ENCODE data around the gene ZCRB1. TPM values are rescaled to one million over a fixed set of nuclear protein-coding genes. Genes with fewer than 3 reads are reported as not detected.

ZCRB1 gene
- total RNA-seq, 1 experiment from 2014 or later: 62.2 TPM

- POLR2A ChIA-PET: interaction anchor here (0.8 kb wide), 1 partner anchor 907 kb away, joined by 3 read pairs; no protein-coding TSS in a partner anchor
- peaks cover 20% of the 10 kb centered on the region for H3K27me3 Mint-ChIP-seq (ENCODE audit: insufficient read depth, unreplicated experiment)
- no peaks in the 10 kb centered on the region for H3K4me1 Mint-ChIP-seq (ENCODE audit: insufficient read depth, unreplicated experiment)
- no peak for DNase-seq (ENCODE audit: unreplicated experiment)
- no peaks in the 10 kb centered on the region for H3K36me3 Mint-ChIP-seq (ENCODE audit: insufficient read depth, unreplicated experiment)
- no peaks in the 10 kb centered on the region for H3K9me3 Mint-ChIP-seq (ENCODE audit: unreplicated experiment)
- no peak overlapping the region for H3K27ac Mint-ChIP-seq (ENCODE audit: low read depth, unreplicated experiment)
- CTCF ChIA-PET: interaction anchor here (0.6 to 1.4 kb wide), 2 partner anchors 9 to 189 kb away, joined by 3 to 4 read pairs; no protein-coding TSS in a partner anchor
- no peak overlapping the region for H3K4me3 Mint-ChIP-seq (ENCODE audit: unreplicated experiment)
- no peak for TF ChIP-seq CTCF (IDR thresholded peaks at IDR 0.05; ENCODE audit: unreplicated experiment)
- BruUV-seq (replicated peaks): no TSS peak
- intact Hi-C loops (cut with micrococcal nuclease): no loop called here
Observed at GRCh38 chr12:42281844-42282243, 44.0 kb downstream of the ZCRB1 start.

- CTCF ChIA-PET: interaction anchor here (1.4 kb wide), 1 partner anchor 8 kb away, joined by 4 read pairs; no protein-coding TSS in a partner anchor
- no peak for TF ChIP-seq CTCF (IDR thresholded peaks at IDR 0.05; ENCODE audit: unreplicated experiment)
- Mint-ChIP-seq H3K27ac (ENCODE audit: low read depth, unreplicated experiment) (no peak overlapping the region), H3K4me3 (ENCODE audit: unreplicated experiment) (no peak overlapping the region), H3K4me1 (ENCODE audit: insufficient read depth, unreplicated experiment) (no peaks in the 10 kb centered on the region), H3K9me3 (ENCODE audit: unreplicated experiment) (no peaks in the 10 kb centered on the region), H3K27me3 (ENCODE audit: insufficient read depth, unreplicated experiment) (peaks cover 24% of the 10 kb centered on the region), H3K36me3 (ENCODE audit: insufficient read depth, unreplicated experiment) (no peaks in the 10 kb centered on the region)
- POLR2A ChIA-PET: no interaction called here
- intact Hi-C loops (cut with micrococcal nuclease): no loop called here
- no peak for DNase-seq (ENCODE audit: unreplicated experiment)
- no TSS peak for BruUV-seq (replicated peaks)
Observed at GRCh38 chr12:42281278-42281677, 44.6 kb downstream of the ZCRB1 start.

GRCh38 chr12:42278128-42278510 lies 47.8 kb downstream of the ZCRB1 start:
- TF ChIP-seq CTCF (IDR thresholded peaks at IDR 0.05; ENCODE audit: unreplicated experiment): no peak
- ChIA-PET POLR2A (no interaction called here), CTCF (no interaction called here)
- Mint-ChIP-seq H3K27ac (ENCODE audit: low read depth, unreplicated experiment) (no peak overlapping the region), H3K36me3 (ENCODE audit: insufficient read depth, unreplicated experiment) (no peaks in the 10 kb centered on the region), H3K4me3 (ENCODE audit: unreplicated experiment) (no peak overlapping the region), H3K9me3 (ENCODE audit: unreplicated experiment) (no peaks in the 10 kb centered on the region), H3K4me1 (ENCODE audit: insufficient read depth, unreplicated experiment) (no peaks in the 10 kb centered on the region), H3K27me3 (ENCODE audit: insufficient read depth, unreplicated experiment) (peaks cover 24% of the 10 kb centered on the region)
- no peak for DNase-seq (ENCODE audit: unreplicated experiment)
- intact Hi-C loops (cut with micrococcal nuclease): no loop called here
- BruUV-seq (replicated peaks): no TSS peak

GRCh38 chr12:42277396-42278127 lies 48.3 kb downstream of the ZCRB1 start:
- Mint-ChIP-seq H3K4me3 (ENCODE audit: unreplicated experiment) (no peak overlapping the region), H3K36me3 (ENCODE audit: insufficient read depth, unreplicated experiment) (no peaks in the 10 kb centered on the region), H3K9me3 (ENCODE audit: unreplicated experiment) (no peaks in the 10 kb centered on the region), H3K27me3 (ENCODE audit: insufficient read depth, unreplicated experiment) (peaks cover 24% of the 10 kb centered on the region), H3K4me1 (ENCODE audit: insufficient read depth, unreplicated experiment) (no peaks in the 10 kb centered on the region), H3K27ac (ENCODE audit: low read depth, unreplicated experiment) (no peak overlapping the region)
- no peak for DNase-seq (ENCODE audit: unreplicated experiment)
- CTCF ChIA-PET: interaction anchor here (0.6 kb wide), 1 partner anchor 125 kb away, joined by 3 read pairs; no protein-coding TSS in a partner anchor
- TF ChIP-seq CTCF (IDR thresholded peaks at IDR 0.05; ENCODE audit: unreplicated experiment): no peak
- BruUV-seq (replicated peaks): no TSS peak
- intact Hi-C loops (cut with micrococcal nuclease): no loop called here
- POLR2A ChIA-PET: no interaction called here
